HepG2 (cell line): ENCODE measurements around the gene CTDNEP1. TPM values are rescaled to one million over a fixed set of nuclear protein-coding genes. Genes with fewer than 3 reads are reported as not detected.
A peak's percentile ranks its signal among the peaks of the same experiment; 100 is the strongest.

Experiments
- ATAC-seq: fragments of 200-7000 bp; cut with Tn5 transposase; 3 replicates; pipeline ENCODE4 v1.9.1; 2020; ENCODE audit warnings: mild to moderate bottlenecking, moderate library complexity
- BruUV-seq: library from RNA; stranded (reverse); fragments of 400-500 nt; replicated peaks from 2 replicates; lab custom pipeline; 2021; lab: Mats Ljungman, UMichigan
- CTCF ChIA-PET: fragments of 300-600 bp; formaldehyde crosslinking; extraction: SDS; loops from one replicate; lab custom pipeline; 2021; ENCODE audit warnings: low total read pairs, inconsistent platforms, low intra/inter-chr PET ratio; lab: Yijun Ruan, JAX
- POLR2A ChIA-PET: fragments of 350-600 bp; sonication (Branson Sonifier 250); formaldehyde crosslinking; loops from one replicate; lab custom pipeline; 2020; ENCODE audit warnings: antibody characterized with exemption, inconsistent platforms; lab: Yijun Ruan, JAX
- DNase-seq: peaks from one replicate; pipeline ENCODE4 v3.0.0-alpha.2; 2015; ENCODE audit warnings: low spot score
- FAIRE-seq: peaks from 3 replicates; lab custom pipeline; 2011; peaks lifted over from hg19 to GRCh38; lab: Jason Lieb, UNC
- H2AFZ ChIP-seq: one replicate; pipeline ENCODE4 v1.6.1; 2011; ENCODE audit warnings: low read length, inconsistent platforms
- H3K27ac ChIP-seq: fragments of 300-600 bp; 3 replicates; pipeline ENCODE4 v1.8.0; 2011; ENCODE audit warnings: mixed run types, mild to moderate bottlenecking, mixed read lengths, low read length, inconsistent platforms; ENCODE audit not compliant: insufficient read depth; ENCODE audit errors: extremely low read length
- H3K27me3 ChIP-seq, 2 experiments: fragments of 200-600 bp in 1 of 2; 2 replicates in 1 of 2; 3 replicates in 1 of 2; pipeline versions ENCODE4 v1.6.0 to v1.8.0; 2011; ENCODE audit warnings: low read length in 2 of 2, mild to moderate bottlenecking in 2 of 2, moderate library complexity in 2 of 2, inconsistent platforms in 1 of 2; ENCODE audit not compliant: insufficient read depth in 2 of 2, control insufficient read depth in 1 of 2
- H3K36me3 ChIP-seq, 2 experiments: fragments of 200-600 bp in 1 of 2; replicated peaks in 1 of 2; 2 replicates in 1 of 2; 3 replicates in 1 of 2; pipeline versions ENCODE4 v1.5.1 to v1.8.0; 2011; ENCODE audit warnings: low read length in 2 of 2, inconsistent platforms in 1 of 2; ENCODE audit not compliant: insufficient read depth in 2 of 2, control insufficient read depth in 1 of 2
- H3K4me1 ChIP-seq: 2 replicates; pipeline ENCODE4 v1.5.1; 2012; ENCODE audit warnings: low read length, inconsistent platforms; ENCODE audit not compliant: insufficient read depth
- H3K4me2 ChIP-seq: 2 replicates; pipeline ENCODE4 v1.6.0; 2011; ENCODE audit warnings: low read depth, low read length, inconsistent platforms
- H3K4me3 ChIP-seq, 3 experiments: fragments of 200-600 bp in 1 of 3; sonication (generic), shearing (Covaris generic) in 1 of 3; replicated peaks in 1 of 3; 2 replicates each; pipeline ENCODE4 v1.5.1; 2011 to 2016; ENCODE audit warnings: low read length in 3 of 3, inconsistent platforms in 2 of 3, low read depth in 2 of 3, mild to moderate bottlenecking in 2 of 3, control low read depth in 1 of 3, mixed read lengths in 1 of 3; ENCODE audit not compliant: insufficient read depth in 1 of 3
- H3K79me2 ChIP-seq: one replicate; pipeline ENCODE4 v1.6.1; 2011; ENCODE audit warnings: low read length, inconsistent platforms; ENCODE audit not compliant: insufficient read depth
- H3K9ac ChIP-seq: 2 replicates; pipeline ENCODE4 v1.6.0; 2011; ENCODE audit warnings: mild to moderate bottlenecking, low read depth, low read length, inconsistent platforms; ENCODE audit not compliant: insufficient read depth
- H3K9me3 ChIP-seq: 2 replicates; pipeline ENCODE4 v1.5.1; 2012; ENCODE audit warnings: mild to moderate bottlenecking, low read length
- H4K20me1 ChIP-seq: 2 replicates; pipeline ENCODE4 v1.6.0; 2011; ENCODE audit warnings: inconsistent platforms, mild to moderate bottlenecking, low read length, moderate library complexity; ENCODE audit not compliant: insufficient read depth
- CENPT ChIP-seq: sonication (generic); formaldehyde crosslinking; IDR thresholded peaks from 2 replicates; pipeline ENCODE4 v1.8.0; 2022; ENCODE audit warnings: low read depth, mild to moderate bottlenecking, moderate library complexity, missing genetic modification reagents
- HNF1A ChIP-seq, 2 experiments: sonication (generic) in 1 of 2; formaldehyde crosslinking in 1 of 2; IDR thresholded peaks; 2 replicates each; pipeline versions ENCODE4 v1.4.0 to v1.6.1; 2016 to 2020; ENCODE audit warnings: borderline replicate concordance in 1 of 2, low read depth in 1 of 2, mild to moderate bottlenecking in 1 of 2, missing genetic modification reagents in 1 of 2
- MEIS2 ChIP-seq: sonication (generic); formaldehyde crosslinking; IDR thresholded peaks from 2 replicates; pipeline ENCODE4 v1.9.0; 2021; ENCODE audit warnings: mild to moderate bottlenecking, missing genetic modification reagents
- NFE2L2 ChIP-seq: fragments of 150-350 bp; IDR thresholded peaks from 2 replicates; pipeline ENCODE4 v1.6.1; 2014; ENCODE audit warnings: low read length
- REST ChIP-seq, 2 experiments: IDR thresholded peaks; 2 replicates each; pipeline ENCODE4 v1.6.1; 2011 to 2012; ENCODE audit warnings: low read length in 2 of 2, borderline replicate concordance in 1 of 2, low read depth in 1 of 2, mild to moderate bottlenecking in 1 of 2, moderate library complexity in 1 of 2
- RFX5 ChIP-seq: IDR thresholded peaks from 2 replicates; pipeline ENCODE4 v1.6.1; 2011; ENCODE audit warnings: low read depth, low read length, improper control_type of control experiment
- ZNF512B ChIP-seq: sonication (generic); formaldehyde crosslinking; IDR thresholded peaks from 2 replicates; pipeline ENCODE4 v1.5.1; 2020; ENCODE audit warnings: missing genetic modification reagents, mild to moderate bottlenecking, borderline replicate concordance
- ZNF747 ChIP-seq: sonication (generic); formaldehyde crosslinking; IDR thresholded peaks from 2 replicates; pipeline ENCODE4 v1.8.1; 2023; ENCODE audit warnings: missing genetic modification reagents, mild to moderate bottlenecking, borderline replicate concordance
- ZNF766 ChIP-seq: sonication (generic); formaldehyde crosslinking; IDR thresholded peaks from 2 replicates; pipeline ENCODE4 v1.5.0; 2020; ENCODE audit warnings: missing genetic modification reagents, borderline replicate concordance
- ZSCAN30 ChIP-seq: sonication (generic); formaldehyde crosslinking; IDR thresholded peaks from 2 replicates; pipeline ENCODE4 v1.5.0; 2020; ENCODE audit warnings: mild to moderate bottlenecking, missing genetic modification reagents
- WGBS: methylation state at CpG from one replicate; pipeline ENCODE4 v1.1.6; 2017; ENCODE audit warnings: low lambda C conversion rate; 5-methylcytosine and 5-hydroxymethylcytosine counted together
- in situ Hi-C: cut with HindIII; loops from 2 replicates; pipeline ENCODE4 v1.10.0; 2017; ENCODE audit warnings: low pct_unique_long_range_greater_than_20kb; ENCODE audit not compliant: extremely low pct_ligation_motif_present
- intact Hi-C: fragments of 100-400 bp; cut with micrococcal nuclease; formaldehyde crosslinking; loops from one replicate; pipeline ENCODE4 v1.10.0; 2022; ENCODE audit not compliant: unreplicated experiment
- polyA plus RNA-seq, 8 experiments: library from polyadenylated mRNA; depleted of rRNA in 3 of 8; stranded (reverse) in 7 of 8; unstranded in 1 of 8; fragments of >200 nt; fragmentation: Illumina TruSeq in 4 of 8; extraction: Trizol in 4 of 8; gene quantifications; 2 replicates each; pipeline versions ENCODE4 v1.2.1 to v1.2.3, GENCODE V29; 2011 to 2016; ENCODE audit warnings: low read depth in 4 of 8, missing spikeins in 1 of 8, mixed read lengths in 1 of 8; ENCODE audit not compliant: insufficient read depth in 1 of 8
- total RNA-seq, 5 experiments: library from RNA; depleted of rRNA; stranded (reverse); fragments of >200 nt; fragmentation: Illumina TruSeq; extraction: Trizol; gene quantifications; 2 replicates each; pipeline ENCODE4 v1.2.3, GENCODE V29; 2016; ENCODE audit warnings: low read depth in 1 of 5

CTDNEP1 gene
- total and polyA plus RNA-seq, 2 of the 13 experiments (the other 11 are each of a cell fraction or from before 2014, with no cell fraction given): 19.8 to 118 TPM

GRCh38 chr17:7234083-7234951 lies 17.2 kb downstream of the CTDNEP1 start, which contains the start of gene DVL2:
TSS of gene DVL2 (minus strand) at chr17:7234517. CDS start at chr17:7234262, 255 bp downstream.
- H3K4me3 ChIP-seq: peak within 1 kb of the TSS; percentile 66 to 93 (median 89)
- TSS peak; percentile 45 for BruUV-seq
- peak; percentile 62 for ATAC-seq
- peak within 1 kb of the TSS; percentile 92 for H3K4me2 ChIP-seq
- no peaks in the 10 kb centered on the region; a peak in 1 of 5 replicates for H3K27me3 ChIP-seq
- ChIA-PET POLR2A (interaction anchor here (0.7 to 8.9 kb wide), 21 partner anchors 8 to 222 kb away, joined by 3 to 140 read pairs (median 5); partner anchors contain the start of genes ACADVL, ASGR1, ASGR2 and CTDNEP1), CTCF (no interaction called here)
- H3K36me3 ChIP-seq: peaks cover 22 to 44% of the 10 kb centered on the region in 2 experiments
- no peaks in the 10 kb centered on the region for H3K9me3 ChIP-seq
- intact Hi-C loops: loop anchor here (10.0 kb wide), 1 partner anchor 60 kb away; the partner anchor contains the start of gene ASGR1
- WGBS: 2% methylated on average over 39 of the region's 72 CpGs
- FAIRE-seq: peak; percentile 84
- in situ Hi-C loops: no loop called here
- peaks cover 13% of the 10 kb centered on the region; the same call in 1 of the 2 replicates for H4K20me1 ChIP-seq
- no peak within 1 kb of the TSS for H2AFZ ChIP-seq
- DNase-seq: peak; percentile 88
- peak within 1 kb of the TSS; percentile 79 for H3K27ac ChIP-seq
- H3K4me1 ChIP-seq: peaks cover 53% of the 10 kb centered on the region
- peaks cover 63% of the 10 kb centered on the region for H3K79me2 ChIP-seq
- H3K9ac ChIP-seq: peak within 1 kb of the TSS; percentile 83
- TF ChIP-seq NFE2L2 (no peak), CENPT (CRISPR knock-in tag) (no peak), ZNF512B (no peak), RFX5 (no peak; the same call in 1 of the 2 replicates), ZNF766 (peak; percentile 72; the same call in 1 of the 2 replicates), ZNF747 (CRISPR knock-in tag) (peak; percentile 95; the same call in 1 of the 2 replicates), ZSCAN30 (CRISPR knock-in tag) (no peak), REST (IDR thresholded peaks at IDR 0.05; ENCODE audit: borderline replicate concordance in 1 of 2, low read depth in 1 of 2, low read length in 2 of 2) (no peak), MEIS2 (CRISPR knock-in tag) (peak; percentile 56; the same call in 1 of the 2 replicates), HNF1A (IDR thresholded peaks at IDR 0.05; ENCODE audit: low read depth) (peak; percentile 35; the same call in 1 of the 2 replicates), HNF1A (CRISPR knock-in tag; IDR thresholded peaks at IDR 0.05; ENCODE audit: borderline replicate concordance) (peak; percentile 72; the same call in 1 of the 2 replicates)
